ENCODE data around the gene CD82.
"Not testable (repeated sequence)": the region's sequence is repeated elsewhere in the genome, so short reads cannot be mapped to it uniquely, and the experiment has no call there.

Gene CD82

DNA sequence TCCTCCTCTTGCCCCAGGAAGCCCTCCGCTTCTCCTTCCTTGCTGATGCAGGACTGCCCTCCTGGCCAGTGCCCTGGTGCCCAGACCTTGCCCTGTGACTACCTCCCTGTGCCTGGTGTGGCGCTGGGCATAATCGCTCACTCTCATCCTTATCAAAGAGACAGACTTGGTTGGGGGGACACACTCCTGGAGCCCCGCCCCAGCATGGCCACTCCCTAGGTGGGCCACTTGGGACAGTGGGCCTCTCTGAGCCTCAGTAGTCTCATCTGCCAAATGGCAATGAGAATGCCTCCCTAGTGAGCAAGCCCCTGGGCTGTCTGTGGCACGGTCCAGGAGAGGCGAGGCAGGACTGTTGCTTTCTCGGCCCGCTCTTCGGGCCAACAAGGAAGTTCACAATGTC lies 88.6 kb downstream of the CD82 start:
- peaks cover 2% of the 10 kb centered on the region for H3K9me3 Mint-ChIP-seq
- H3K27me3 Mint-ChIP-seq (ENCODE audit: low read depth, poor library complexity): peaks cover 8% of the 10 kb centered on the region
- TF ChIP-seq, protein P1, sequence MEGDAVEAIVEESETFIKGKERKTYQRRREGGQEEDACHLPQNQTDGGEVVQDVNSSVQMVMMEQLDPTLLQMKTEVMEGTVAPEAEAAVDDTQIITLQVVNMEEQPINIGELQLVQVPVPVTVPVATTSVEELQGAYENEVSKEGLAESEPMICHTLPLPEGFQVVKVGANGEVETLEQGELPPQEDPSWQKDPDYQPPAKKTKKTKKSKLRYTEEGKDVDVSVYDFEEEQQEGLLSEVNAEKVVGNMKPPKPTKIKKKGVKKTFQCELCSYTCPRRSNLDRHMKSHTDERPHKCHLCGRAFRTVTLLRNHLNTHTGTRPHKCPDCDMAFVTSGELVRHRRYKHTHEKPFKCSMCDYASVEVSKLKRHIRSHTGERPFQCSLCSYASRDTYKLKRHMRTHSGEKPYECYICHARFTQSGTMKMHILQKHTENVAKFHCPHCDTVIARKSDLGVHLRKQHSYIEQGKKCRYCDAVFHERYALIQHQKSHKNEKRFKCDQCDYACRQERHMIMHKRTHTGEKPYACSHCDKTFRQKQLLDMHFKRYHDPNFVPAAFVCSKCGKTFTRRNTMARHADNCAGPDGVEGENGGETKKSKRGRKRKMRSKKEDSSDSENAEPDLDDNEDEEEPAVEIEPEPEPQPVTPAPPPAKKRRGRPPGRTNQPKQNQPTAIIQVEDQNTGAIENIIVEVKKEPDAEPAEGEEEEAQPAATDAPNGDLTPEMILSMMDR (IDR thresholded peaks at IDR 0.05): no peak
- DNase-seq: no peak
- H3K36me3 Mint-ChIP-seq (ENCODE audit: low read depth): no peaks in the 10 kb centered on the region
- peaks cover 33% of the 10 kb centered on the region for H3K4me1 Mint-ChIP-seq
- H3K27ac Mint-ChIP-seq: no peak overlapping the region
- no peak overlapping the region for H3K4me3 Mint-ChIP-seq

DNA sequence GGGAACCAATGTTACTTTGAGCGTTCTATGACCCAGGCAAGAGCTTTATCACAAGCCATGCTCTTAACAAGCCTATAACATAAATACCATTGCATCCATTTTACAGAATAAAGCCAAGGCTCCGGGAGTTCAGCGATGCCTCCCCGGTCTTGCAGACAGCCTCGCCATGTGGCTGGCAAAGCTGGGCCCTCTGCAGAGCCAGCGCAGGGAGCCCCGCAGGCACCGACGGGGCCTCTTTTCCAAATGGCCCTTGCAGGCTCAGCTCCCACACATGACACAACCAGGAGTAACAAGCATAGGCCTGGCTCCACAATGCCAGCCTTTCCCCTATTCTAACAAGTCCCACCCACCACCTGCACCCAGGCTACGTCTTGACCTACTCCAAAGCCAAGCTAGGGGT lies 89.1 kb downstream of the CD82 start:
- no peak for DNase-seq
- Mint-ChIP-seq H3K4me1 (peaks cover 36% of the 10 kb centered on the region), H3K27me3 (ENCODE audit: low read depth, poor library complexity) (peaks cover 14% of the 10 kb centered on the region), H3K27ac (no peak overlapping the region), H3K9me3 (peaks cover 7% of the 10 kb centered on the region), H3K36me3 (ENCODE audit: low read depth) (no peaks in the 10 kb centered on the region), H3K4me3 (no peak overlapping the region)
- TF ChIP-seq, protein P1 (IDR thresholded peaks at IDR 0.05): no peak

DNA sequence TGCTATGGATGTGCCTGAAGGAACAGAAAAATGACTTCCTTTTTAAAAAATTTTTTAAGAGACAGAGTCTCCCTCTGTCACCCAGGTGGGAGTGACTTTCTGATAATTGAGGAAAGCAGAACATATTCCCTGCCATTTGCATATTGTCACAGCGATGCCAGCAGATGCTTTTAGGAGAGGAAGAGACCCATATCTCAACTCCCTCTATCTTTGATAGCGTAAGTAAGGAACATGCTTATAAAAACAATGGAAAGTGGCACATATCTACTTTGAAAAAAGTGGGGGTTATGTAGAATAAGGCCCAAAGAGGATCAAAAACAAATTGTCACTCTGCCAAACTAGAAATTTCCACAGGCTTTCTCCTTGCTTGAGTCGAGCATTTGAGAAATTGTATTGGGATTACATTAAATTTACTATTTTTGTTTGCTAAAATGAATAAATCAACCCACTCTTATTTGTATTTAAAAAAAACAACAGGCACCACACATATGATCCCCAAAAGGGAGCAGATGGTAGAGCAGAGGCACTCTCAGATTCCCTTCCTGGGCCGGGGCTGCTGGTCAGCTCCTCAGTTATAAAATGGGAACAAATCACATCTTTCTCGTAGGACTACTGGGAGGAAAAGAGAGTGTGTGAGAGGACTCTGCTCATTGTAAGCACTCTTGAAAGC lies 92.5 kb downstream of the CD82 start:
- Mint-ChIP-seq H3K27ac (no peak overlapping the region), H3K4me3 (no peak overlapping the region), H3K36me3 (ENCODE audit: low read depth) (no peaks in the 10 kb centered on the region), H3K4me1 (peaks cover 19% of the 10 kb centered on the region), H3K9me3 (peaks cover 29% of the 10 kb centered on the region), H3K27me3 (ENCODE audit: low read depth, poor library complexity) (peaks cover 20% of the 10 kb centered on the region)
- no peak for DNase-seq
- TF ChIP-seq, protein P1 (IDR thresholded peaks at IDR 0.05): no peak

DNA sequence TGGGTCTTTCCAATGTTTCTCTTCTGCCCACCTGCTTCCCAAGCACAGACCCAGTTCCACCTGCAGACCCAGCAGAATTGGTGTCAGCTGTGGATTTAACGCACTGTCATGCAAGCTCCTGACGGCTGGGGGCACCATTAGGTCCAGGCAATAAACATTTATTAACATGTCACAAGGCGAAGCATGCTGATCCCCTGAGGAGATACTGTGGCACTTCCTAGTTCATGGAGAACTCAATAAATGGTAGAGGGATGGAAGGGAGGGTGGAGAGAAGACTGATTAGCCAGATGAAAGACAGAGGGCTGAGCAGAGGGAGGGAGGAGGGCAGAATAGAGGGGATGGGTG lies 93.0 kb downstream of the CD82 start:
- TF ChIP-seq, protein P1 (IDR thresholded peaks at IDR 0.05): peak; percentile 28
- DNase-seq: peak; percentile 32
- no peaks in the 10 kb centered on the region for H3K36me3 Mint-ChIP-seq (ENCODE audit: low read depth)
- H3K4me1 Mint-ChIP-seq: peaks cover 18% of the 10 kb centered on the region
- H3K4me3 Mint-ChIP-seq: no peak overlapping the region
- peaks cover 20% of the 10 kb centered on the region for H3K27me3 Mint-ChIP-seq (ENCODE audit: low read depth, poor library complexity)
- peaks cover 29% of the 10 kb centered on the region for H3K9me3 Mint-ChIP-seq
- no peak overlapping the region for H3K27ac Mint-ChIP-seq

DNA sequence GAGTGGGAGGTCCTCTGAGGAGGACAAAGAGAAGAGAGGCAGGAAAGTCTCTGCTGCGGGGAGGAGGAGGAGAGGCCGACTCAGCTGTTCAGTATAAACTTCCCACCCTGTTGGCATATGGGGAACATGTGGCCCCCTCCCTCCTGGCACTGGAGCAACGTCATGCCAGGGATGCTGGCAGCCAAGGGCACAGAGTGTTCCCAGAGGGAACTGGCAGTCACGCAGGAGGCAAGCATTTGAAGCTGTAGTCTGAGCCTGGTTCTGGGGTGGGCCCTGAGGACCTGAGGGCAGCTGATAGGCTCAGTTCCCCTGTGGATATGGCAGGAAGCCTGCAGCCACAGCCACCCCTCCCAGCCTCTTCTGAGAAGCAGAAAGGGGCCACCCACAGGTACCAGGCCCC lies 94.2 kb downstream of the CD82 start:
- no peak overlapping the region for H3K4me3 Mint-ChIP-seq
- H3K9me3 Mint-ChIP-seq: peaks cover 29% of the 10 kb centered on the region
- no peak for DNase-seq
- peaks cover 11% of the 10 kb centered on the region for H3K4me1 Mint-ChIP-seq
- no peak overlapping the region for H3K27ac Mint-ChIP-seq
- H3K27me3 Mint-ChIP-seq (ENCODE audit: low read depth, poor library complexity): peaks cover 20% of the 10 kb centered on the region
- TF ChIP-seq, protein P1 (IDR thresholded peaks at IDR 0.05): no peak
- no peaks in the 10 kb centered on the region for H3K36me3 Mint-ChIP-seq (ENCODE audit: low read depth)

DNA sequence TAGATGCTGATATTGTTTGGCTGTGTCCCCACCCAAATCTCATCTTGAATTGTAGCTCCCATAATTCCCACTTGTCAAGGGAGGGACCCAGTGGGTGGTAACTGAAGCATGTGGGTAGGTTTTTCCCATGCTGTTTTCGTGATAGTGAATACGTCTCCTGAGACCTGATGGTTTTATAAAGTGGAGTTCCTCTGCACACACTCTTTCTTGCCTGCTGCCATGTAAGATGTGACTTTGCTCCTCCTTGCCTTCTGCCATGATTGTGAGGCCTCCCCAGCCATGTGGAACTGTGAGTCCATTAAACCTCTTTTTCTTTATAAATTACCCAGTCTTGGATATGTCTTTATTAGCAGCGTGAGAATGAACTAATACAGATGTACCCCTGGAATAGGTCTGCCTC lies 95.1 kb downstream of the CD82 start:
- Mint-ChIP-seq H3K9me3 (peaks cover 34% of the 10 kb centered on the region), H3K27me3 (ENCODE audit: low read depth, poor library complexity) (peaks cover 24% of the 10 kb centered on the region), H3K4me1 (peaks cover 11% of the 10 kb centered on the region)
- not testable (repeated sequence) for H3K36me3 Mint-ChIP-seq (ENCODE audit: low read depth); DNase-seq; H3K27ac Mint-ChIP-seq; H3K4me3 Mint-ChIP-seq

Measured in nephron progenitor cell (in vitro differentiated cells).